ENCODE results near the gene MAML3.
"Not testable (repeated sequence)": the region's sequence is repeated elsewhere in the genome, so short reads cannot be mapped to it uniquely, and the experiment has no call there.

MAML3 gene

DNA sequence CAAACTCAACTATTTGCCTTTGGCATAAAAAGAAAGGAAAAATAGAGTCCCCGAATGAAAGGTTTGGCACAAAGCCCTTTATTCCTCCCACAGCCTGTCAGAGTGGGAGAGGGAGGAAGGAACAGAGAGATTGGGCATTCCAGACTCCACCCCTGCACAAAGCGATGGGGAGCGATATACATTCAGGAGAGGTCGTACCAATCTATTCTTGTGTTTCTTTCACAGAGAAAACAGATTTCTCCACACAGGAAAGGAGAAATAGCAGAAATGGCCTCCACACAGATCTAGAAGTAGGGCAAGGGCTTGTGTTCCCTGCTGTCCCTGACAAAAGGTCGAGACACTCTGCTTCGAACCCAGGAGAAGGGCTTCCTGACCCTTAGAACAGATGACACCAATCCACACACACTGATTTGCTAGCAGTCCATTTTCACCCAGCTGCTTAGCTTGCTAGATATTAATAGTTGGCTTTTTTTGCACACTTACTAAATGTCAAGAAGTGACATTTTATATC is 197.4 kb downstream of the MAML3 start:
- DNase-seq, result no peak

DNA sequence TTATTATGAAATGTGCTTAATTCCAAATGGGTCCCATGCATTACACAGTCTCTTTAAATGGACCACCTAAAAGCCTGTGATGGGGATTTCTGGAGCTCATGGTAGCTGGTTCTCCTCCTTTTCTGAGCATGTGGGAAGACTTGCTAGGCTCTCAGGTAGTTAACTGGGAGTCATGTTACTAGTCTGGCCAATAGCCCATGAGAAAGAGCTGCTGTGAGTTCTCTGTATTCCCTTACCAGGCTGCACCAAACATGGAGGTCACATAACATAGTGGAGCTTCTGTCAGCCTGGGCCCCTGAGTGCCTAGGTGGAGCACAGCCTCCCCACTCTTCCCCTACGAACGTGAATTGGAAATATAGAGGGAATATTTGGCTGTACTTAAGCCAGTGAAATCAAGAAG is 198.4 kb downstream of the MAML3 start:
- no peak for DNase-seq

DNA sequence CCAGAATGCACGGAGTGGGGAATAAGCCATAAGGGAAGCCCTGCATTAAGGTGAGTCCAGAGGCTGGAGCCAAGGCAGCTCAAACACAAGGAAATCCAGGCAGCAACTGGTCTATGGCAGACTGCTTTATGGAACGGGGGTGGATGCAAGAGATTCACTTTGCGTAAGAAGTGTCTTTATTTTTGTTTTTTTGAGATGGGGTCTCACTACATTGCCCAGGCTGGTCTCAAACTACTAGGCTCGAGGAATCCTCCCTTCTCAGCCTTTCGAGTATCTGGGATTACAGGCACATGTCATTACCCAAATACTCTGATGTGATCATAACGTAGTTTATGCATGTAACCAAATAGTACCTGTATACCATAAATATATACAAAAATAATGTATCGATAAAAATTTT is 199.5 kb downstream of the MAML3 start:
- DNase-seq, result no peak

DNA sequence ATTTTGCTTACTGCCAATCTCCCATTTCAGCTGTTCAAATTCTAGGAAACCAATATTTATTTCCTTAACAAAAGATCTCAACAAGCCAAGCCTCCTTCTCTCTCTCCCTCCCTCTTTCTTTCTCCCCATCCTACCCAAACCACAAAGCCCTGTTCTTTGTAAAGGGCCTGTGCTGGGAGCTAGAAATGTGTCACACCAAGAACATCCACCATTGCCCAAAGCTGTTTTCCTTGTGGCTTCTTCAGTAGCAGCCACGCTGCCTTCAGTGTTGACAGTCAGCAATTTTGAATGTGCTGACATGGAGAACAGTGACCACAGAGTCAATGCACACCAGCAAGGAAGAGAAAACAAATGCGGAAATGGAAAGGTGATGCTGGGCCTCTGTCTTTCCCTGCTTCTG is 203.0 kb downstream of the MAML3 start:
- DNase-seq, result no peak

DNA sequence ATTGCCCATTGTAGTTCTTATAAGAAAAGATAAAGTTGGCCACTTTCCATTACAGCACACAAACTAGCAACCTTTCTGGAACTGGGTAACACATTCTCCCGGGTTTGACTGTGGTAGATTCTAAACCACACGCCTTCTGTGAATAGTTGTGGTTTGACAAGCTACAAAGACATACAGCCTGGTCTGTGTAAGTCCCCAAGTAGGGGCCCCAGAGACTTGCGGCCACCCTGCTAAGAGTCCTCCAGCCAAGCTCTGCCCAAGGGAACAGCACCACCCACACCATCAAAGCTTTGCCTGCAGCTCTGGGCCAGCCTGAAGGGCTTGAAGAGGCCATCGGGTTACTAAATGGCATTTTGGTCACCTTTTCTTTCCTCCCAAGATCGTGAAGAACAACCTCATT is 203.4 kb downstream of the MAML3 start:
- no peak for DNase-seq

DNA sequence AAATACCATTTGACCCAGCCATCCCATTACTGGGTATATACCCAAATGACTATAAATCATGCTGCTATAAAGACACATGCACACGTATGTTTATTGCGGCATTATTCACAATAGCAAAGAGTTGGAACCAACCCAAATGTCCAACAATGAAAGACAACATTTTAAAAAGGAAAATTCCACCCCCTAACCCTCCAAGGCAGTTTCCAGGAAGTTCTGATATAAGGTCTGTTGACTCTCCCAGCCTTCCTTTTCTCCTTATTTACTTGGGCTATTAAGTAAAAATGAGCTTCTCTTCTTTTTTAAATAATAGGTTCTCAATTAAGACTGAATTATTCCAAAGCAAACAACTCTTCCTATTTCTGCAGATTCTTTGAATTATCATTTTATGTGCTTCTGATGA is 209.1 kb downstream of the MAML3 start:
- DNase-seq, result not testable (repeated sequence)

DNA sequence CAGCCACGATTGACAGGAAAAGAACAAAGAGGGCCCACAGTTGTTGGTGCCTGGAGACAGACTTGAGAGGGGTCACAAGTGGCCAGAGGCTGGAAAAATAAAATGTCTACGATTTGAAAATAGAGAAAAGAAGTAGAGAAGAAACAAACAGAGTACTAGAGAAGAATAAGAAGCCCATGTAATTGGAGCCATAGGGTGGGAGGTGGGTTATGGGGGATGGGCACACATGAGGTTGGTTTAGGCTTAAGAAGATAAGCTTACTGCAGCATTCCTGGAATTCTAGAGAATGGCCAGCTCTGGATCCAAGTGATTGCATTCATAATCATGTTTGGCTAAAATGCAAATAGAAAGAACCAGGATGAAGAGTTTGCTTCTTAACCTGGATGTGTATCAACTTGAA is 210.7 kb downstream of the MAML3 start:
- DNase-seq, result no peak

DNA sequence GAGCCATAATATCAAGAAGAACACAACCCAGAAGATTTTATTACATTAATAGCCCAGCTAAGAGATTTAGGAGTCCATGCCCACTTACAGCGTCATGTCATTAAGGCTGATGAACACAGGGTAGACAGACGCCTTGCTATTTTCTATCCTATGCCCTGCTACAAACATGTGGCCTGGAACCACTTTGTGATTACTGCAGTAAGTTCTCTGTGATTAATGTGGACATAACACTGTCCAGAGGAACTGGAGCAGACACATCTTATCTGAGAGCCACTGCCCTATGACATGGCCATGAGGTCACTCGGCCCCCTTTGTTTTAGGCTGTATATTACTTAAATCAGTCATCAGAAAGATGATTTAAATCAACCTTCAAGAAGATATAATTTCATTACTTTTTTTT is 211.7 kb downstream of the MAML3 start:
- no peak for DNase-seq

DNA sequence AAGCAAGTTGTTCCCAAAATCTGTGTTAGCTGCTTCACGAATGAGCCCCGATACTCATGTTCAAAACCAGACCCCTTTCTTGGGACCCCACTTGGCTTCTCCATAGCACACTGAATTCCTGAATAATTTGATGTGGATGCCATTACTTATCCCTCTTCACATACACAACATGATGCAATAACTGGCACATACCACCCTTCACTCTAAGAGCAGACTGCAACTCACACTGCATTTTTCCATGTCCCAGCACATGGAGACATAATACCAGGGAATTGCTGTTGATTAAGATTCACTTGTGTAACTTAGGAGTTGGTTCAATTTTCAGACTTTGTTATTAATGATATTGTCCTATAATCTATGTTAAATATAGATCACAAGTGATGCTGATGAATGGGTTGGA is 213.4 kb downstream of the MAML3 start:
- DNase-seq, result no peak

DNA sequence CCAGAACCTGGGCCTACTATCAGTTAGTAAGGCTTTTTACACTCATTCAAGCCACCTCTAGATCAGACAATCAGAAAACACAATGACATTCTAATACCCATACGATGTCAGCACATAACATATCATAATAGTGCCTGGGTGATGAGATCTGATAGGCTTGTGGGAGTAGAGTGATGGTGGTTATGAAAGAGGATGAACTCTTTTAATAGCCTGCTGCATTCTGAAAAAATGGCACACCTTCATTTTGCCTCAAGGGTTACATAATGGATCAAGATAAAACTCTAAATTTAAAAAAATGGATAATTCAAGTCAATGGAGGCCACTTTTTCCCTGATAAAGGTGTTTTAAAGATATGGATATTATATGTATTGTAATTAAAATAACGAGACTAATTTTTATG is 215.6 kb downstream of the MAML3 start:
- no peak for DNase-seq

DNA sequence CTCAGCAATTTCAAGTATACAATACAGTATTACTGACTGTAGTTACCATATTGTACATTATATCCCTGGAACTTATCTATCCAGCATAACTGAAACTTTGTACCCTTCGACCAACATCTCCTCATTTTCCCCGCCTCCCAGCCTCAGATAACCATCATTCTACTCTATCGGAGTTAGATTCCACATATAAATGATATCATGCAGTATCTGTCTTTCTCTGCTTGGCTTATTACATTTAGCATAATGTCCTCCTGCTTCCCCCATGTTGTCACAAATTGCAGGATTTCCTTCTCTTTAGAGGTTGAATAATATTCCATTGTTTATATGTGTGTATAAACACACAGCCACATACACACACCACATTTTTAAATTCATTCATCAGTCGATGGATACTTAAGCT is 218.1 kb downstream of the MAML3 start:
- no peak for DNase-seq

DNA sequence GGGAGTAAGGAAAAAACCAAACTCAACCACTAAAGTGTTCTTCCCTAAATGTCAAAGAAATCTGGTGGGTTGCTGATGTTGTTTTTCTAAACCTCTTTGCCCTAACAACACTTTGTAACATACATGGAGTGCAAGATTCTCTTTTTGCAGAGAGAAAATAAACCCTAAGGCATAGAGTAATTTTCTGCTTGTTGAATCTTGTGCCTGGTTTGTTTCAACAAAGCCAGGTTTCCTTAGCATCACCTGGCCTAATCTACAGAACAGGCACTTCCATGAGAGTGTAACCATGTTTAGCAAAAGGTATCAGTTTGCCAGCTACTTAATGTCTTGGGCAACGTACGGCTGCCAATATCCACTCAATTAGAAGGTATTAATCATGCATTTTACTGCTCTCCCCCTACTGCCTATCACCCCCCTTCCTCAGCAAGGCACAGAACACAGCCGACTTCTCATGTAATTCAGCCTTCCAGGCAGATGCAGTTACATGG is 219.2 kb downstream of the MAML3 start:
- no peak for DNase-seq

DNA sequence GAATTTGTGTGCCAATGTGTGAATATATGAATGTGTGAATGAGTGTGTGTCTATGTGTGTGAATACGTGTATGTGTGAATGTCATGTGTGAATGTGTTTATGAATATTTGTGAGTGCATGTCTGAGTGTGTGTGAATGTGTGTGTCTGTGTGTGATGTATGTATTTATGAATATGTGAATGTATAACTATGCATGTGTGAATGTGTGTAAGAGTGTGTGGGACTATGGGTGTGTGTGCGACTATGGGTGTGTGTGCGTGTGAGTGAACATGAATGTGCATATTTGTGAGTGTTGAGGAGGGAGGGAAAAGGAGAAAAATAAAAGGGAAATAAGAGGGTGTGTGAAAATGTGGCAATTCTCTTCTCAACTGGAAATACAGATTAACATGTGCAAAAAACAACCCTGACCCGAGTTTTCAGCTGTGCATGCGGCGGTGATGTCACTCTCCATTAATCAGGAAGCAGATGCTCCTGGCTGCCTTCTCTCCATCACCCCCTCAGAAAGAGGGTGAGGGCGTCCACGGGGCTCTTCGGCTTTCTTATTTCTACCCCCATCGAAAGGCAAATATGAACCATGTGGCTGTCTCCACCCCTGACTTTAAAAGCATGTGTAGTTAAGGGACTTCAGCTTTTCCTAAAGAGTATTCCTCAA is 219.8 kb downstream of the MAML3 start:
- DNase-seq, result no peak

DNA sequence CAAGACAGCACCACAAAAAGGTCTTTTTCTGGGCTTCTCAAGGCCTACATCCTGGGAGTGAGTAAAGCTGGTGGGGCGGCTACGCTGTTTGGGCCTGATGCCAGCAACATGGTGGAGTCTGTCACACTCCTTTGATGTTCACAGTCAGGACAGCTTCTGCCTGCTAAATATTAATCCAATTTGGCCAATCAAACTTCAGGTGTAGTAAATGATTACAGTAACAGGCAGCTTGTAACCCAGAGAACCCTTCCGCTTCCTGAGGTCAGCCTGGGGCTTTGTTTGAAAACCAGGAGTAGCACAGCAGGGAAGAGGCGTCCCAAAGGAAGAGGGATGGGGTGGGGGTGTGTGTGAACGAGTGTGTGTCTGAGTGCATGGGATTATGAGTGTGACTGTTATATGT is 220.4 kb downstream of the MAML3 start:
- no peak for DNase-seq

DNA sequence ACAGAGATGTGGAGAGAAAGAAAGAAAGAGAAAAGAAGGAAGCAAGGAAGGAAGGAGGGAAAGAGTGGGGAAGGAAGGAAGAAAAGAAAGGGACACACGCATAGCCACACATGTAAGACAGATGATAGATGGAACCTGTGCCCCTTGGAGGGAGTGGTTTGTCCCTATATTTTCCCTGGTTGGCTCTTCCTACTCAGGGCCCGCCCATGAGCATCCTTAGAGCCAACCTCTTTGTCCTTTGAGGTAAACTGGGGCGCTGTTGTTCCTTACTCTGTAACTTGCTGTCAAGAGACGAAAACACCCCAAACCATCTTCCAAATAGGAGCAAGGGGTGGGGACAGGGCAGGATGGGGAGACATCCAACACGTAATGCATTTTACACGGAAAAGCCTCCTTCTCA is 220.9 kb downstream of the MAML3 start:
- no peak for DNase-seq

DNA sequence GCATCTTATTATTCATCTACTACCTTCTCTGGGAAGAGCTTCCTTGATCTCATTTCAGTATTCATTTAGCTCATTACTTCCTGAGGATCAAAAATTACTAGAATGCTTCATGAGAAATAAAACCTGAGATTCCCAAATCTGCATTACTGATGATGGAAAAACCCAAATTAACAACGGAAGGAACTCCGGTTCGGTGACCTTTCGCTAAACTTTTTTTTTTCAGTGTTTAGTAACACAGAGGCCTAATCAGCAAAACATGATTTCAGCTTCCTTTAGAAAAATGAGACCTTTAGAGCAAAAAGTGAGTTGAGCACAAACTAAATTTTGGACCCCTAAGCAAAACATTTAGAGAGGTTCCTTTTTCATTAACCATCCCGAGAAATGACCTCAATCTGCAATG is 229.2 kb downstream of the MAML3 start:
- no peak for DNase-seq

DNA sequence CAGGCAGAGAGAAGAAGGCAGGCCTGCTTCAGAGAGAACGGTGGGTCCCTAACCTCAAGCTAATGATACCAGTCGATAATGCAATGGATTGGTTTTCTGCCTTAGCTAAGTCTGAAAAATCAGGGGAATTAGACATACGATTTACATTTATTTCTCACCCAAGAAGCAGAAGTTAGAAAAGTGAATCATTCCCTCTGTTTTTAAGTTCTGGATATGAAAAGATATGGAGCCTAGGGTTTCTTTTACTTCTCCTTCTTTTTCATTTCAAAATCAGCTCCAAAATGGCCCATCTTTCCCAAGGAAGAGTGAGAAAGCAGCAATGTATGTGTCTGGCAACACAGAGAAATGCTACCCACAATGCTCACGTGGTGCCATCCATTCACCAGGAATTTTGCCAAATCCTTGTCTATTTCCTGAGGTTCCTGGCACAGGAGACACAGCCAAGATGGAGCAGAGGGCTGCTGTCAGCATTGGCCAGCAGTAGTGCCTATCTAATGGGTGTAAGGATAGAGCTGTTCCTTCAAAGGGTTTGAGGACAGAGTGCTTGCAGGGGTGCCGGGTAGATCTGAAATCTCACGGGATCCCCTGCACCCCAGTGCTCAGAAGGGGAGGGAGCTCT is 231.5 kb downstream of the MAML3 start:
- DNase-seq, result no peak

DNA sequence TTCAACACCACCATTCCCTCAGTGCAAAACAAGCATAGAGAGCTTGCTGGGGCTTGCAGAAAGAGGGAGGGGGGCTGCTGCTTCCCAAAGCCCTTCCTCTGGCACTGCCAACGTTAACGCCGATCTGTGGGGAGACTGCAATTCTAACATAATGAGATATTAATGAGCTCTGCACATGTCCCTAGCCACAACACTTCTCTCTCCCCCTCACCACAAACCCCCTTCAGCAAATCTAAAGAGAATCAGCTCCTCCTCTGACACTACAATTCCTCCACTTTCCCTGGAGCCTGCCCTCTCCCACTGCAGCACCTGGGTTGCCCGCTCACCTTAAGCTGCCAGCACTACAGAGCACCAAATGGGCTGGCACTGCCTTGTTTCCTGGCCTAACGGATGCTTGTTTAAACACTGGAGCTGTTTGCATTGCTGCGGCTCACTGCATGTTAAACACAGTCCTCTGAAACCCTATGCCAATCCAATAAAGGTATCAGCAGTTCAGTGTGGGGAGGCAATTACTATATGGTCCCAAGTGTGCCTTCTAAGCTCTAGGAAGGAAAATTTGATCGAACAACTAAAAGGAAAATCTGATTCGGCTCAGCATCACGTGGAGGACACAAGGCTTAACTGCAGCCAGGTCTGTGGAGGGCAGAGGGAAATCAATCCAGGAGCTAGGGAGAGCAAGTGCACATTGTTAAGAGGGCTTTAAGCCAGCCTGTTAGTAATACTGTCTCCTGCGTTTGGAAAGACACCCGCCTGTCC is 232.4 kb downstream of the MAML3 start:
- no peak for DNase-seq

DNA sequence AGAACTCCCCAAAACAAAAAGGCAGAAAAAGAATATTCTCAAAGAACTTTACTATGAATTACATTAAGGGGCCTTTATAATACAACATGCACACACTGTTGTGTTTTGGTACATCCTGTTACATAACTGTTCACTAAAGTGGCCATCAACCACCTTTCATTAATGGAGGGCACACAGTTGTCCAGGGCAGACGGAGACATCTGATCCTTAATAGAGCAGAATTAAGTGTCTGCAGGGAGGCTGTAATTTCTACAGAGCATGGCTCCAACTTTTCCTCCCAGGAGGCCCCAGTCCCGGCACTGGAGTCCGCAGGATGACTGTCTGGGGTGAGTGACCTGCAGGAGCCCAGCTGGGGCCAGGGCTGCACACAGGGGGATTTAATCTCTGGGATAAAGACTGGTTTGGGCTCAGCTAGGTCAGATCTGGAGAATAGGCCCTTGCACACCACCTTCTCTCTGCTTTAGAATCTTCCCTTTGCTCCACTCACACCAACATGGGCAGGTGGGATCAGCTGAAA is 233.4 kb downstream of the MAML3 start:
- DNase-seq, result no peak

DNA sequence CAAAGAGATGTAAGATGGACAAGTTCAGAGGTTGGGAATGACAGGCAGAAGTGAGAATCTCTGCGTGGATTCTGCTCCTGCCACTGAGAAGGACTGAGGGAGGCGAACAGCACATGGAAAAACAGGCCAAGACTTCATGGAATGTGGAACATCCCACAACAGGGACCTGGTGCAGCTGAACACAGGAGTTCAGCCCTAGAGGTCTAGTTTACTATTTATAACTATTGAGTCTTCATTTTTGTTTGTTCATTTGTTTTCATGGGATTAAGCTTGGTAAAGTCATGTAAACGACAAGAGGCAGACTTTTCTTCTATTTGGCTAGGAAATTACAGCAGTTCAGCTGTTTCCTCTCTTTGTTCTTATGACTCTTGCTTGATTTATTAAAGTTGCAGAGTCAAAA is 234.5 kb downstream of the MAML3 start:
- no peak for DNase-seq

DNA sequence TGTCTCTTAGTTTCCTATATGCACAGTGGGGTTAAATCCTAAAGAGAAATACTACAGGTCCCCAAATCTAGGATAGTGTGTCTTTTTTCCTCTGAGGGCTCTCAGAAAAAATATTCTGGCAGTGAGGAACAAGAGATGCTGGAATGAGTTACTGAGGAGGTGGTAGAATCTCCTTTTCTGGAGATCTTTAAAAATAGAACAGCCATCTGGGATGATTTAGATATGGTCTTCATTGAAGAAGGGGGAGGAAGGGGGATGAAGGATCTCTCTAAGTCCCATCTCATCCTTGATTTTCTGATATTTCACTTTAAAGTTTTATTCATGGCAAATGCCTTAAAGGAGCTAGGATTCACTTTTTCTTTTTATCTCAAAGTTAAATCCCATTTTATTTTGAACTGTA is 235.0 kb downstream of the MAML3 start:
- no peak for DNase-seq

DNA sequence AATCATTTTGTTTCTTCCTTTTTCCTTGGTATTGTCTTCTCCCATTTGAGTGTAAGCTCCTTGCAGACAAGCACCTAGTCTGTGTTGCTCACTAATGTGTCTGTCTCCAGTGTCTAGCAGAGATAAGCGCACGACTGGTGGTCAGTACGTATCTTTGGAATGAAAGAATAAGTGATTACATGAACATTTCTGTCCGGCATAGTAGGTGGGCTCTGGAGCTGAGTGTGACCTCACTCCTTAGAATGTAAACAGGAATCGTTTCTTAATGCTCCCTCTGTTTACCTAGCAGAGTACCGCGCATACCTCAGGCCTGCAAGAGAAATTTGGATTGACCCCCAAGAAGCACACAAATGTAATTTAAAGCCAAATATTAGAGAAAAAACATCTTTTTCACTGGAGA is 235.4 kb downstream of the MAML3 start:
- no peak for DNase-seq

DNA sequence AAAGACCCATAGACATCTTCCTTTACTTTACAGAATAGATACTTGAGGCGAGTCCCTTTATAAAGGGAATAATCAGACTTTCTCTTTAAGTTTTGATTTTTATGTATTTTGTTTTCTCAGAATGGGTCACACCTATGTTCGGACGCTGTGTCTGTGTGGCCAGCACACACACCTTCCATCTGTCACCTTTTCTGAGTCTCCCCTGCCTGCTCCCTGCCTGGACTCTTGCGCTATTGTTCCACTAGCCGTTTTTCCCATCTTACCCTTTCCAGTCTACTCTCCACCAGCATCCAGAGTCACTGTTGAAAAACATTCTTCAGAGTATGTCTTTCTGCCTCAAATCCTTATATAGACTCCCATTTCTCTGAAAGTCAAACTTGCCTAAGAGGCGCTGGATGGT is 236.1 kb downstream of the MAML3 start:
- DNase-seq, result no peak

DNA sequence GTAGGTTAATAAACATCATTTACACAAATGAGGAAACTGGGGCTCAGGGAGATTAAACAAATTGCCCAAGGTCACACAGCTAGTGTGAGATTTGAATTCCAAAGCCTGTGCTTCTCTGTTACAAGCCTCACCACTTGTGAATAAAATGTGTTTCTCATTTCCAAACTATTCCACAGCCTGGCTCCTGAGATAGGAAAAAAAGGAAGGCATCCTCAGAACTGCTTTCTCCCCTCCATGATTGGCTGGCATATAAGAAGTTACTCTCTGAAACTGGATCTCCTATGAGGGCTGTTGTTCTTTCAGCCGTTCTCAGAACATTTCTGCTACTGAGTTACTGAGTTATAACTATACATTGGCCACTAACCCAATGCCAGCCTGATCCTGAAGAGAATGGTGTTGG is 237.9 kb downstream of the MAML3 start:
- DNase-seq, result no peak

All from effector CD4-positive, alpha-beta T cell (primary cell).